Measurements from ENCODE around the gene MOGAT2.

The MOGAT2 gene

DNA sequence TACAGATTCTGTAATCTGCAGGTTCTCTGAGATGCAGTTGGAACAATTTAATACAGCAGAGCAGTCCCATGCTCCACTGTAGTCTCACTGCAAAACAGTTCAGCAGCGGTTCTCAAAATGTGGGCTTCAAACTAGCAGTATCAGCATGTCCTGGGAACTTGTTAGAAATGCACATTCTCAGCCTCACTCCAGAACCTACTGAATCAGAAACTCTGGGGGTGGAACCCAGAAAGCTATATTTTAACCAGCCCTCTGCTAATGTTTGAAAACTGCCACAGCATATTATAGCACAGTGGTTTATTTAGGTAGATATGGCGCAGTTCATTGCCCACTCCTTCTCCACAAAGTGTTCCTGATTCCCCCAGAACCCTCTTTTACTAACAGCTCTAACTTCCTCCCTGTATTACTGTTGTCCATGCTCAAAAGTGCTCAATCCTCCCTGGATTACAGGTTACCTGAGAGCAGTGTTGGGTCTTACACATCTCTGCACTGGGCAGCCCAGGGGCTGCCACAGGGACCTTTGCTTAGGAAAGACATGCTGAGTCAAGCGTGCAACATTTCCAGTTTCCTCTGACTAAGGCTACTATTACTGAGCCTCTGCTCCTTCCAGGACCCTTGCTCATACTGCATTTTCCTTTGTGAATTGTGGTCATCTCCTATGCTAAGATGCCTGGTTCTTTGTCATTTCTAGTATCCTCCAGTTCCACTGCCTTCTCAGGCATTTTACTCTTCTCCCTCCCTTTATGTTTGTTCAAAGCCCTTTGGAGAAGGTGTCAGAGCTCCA lies 43.3 kb downstream of the MOGAT2 start:
- DNase-seq (ENCODE audit: low read depth, low spot score): no peak
- Histone ChIP-seq H3K27me3 (ENCODE audit: insufficient read depth, insufficient read length) (peaks cover 2% of the 10 kb centered on the region), H3K4me1 (ENCODE audit: insufficient read depth, insufficient read length) (peaks cover 2% of the 10 kb centered on the region), H3K9ac (ENCODE audit: insufficient read length, low read depth) (no peak overlapping the region), H3K4me3 (ENCODE audit: insufficient read length, low read depth) (no peak overlapping the region), H3K36me3 (ENCODE audit: insufficient read depth, insufficient read length, low read length) (no peaks in the 10 kb centered on the region), H3K9me3 (ENCODE audit: insufficient read depth, low read length) (no peaks in the 10 kb centered on the region)
- no peak for TF ChIP-seq SUZ12 (IDR thresholded peaks at IDR 0.05; ENCODE audit: extremely low read depth, insufficient read depth, insufficient read length)
- TF ChIP-seq ZNF274 (IDR thresholded peaks at IDR 0.05; ENCODE audit: low read depth, low read length): no peak
- TF ChIP-seq YY1 (IDR thresholded peaks at IDR 0.05; ENCODE audit: insufficient read depth, insufficient read length): no peak

DNA sequence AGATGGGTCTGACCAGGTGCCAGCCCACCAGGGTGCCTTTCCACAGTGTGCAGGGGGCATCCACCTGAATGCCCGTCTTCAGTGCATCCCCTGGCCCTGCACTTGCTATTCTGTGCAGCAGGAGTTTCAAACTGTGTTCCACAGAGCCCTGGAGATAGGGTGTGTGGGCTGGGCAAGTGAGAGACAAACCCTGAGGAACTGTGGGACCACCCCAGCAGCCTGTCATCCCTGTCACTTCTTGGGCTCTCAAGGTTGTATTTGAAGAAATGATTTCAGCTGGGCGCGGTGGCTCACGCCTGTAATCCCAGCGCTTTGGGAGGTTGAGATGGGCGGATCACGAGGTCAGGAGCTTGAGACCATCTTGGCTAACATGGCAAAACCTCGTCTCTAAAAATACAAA lies 44.5 kb downstream of the MOGAT2 start:
- H3K9ac ChIP-seq (ENCODE audit: insufficient read length, low read depth): no peak overlapping the region
- peaks cover 2% of the 10 kb centered on the region for H3K27me3 ChIP-seq (ENCODE audit: insufficient read depth, insufficient read length)
- no peak for DNase-seq (ENCODE audit: low read depth, low spot score)
- no peak overlapping the region for H3K4me3 ChIP-seq (ENCODE audit: insufficient read length, low read depth)
- H3K36me3 ChIP-seq (ENCODE audit: insufficient read depth, insufficient read length, low read length): no peaks in the 10 kb centered on the region
- no peak for TF ChIP-seq ZNF274 (IDR thresholded peaks at IDR 0.05; ENCODE audit: low read depth, low read length)
- no peak for TF ChIP-seq SUZ12 (IDR thresholded peaks at IDR 0.05; ENCODE audit: extremely low read depth, insufficient read depth, insufficient read length)
- no peak for TF ChIP-seq YY1 (IDR thresholded peaks at IDR 0.05; ENCODE audit: insufficient read depth, insufficient read length)
- H3K4me1 ChIP-seq (ENCODE audit: insufficient read depth, insufficient read length): peaks cover 3% of the 10 kb centered on the region
- H3K9me3 ChIP-seq (ENCODE audit: insufficient read depth, low read length): no peaks in the 10 kb centered on the region

DNA sequence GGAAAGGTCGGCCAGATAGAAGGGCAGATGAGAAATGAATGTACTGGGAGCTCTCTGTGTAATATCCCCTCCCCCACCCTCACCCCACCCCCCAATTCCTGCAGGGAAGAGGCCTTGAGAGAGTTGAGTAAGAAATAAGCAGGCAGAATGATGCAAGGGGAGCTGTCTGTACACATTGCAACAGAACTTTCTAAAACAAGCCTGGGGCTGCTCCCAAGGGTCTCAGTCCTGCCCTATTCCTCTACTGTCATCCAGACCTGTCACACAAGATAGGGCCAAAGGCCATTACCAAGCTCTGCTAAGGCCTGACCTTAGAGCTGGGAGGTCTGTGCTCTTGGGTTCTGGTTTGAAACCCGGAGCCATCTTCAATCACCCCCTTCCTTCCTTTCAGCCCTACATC lies 45.2 kb downstream of the MOGAT2 start:
- H3K36me3 ChIP-seq (ENCODE audit: insufficient read depth, insufficient read length, low read length): no peaks in the 10 kb centered on the region
- no peak for DNase-seq (ENCODE audit: low read depth, low spot score)
- peaks cover 5% of the 10 kb centered on the region; the same call in 1 of the 2 replicates for H3K9me3 ChIP-seq (ENCODE audit: insufficient read depth, low read length)
- no peak for TF ChIP-seq ZNF274 (IDR thresholded peaks at IDR 0.05; ENCODE audit: low read depth, low read length)
- no peak for TF ChIP-seq SUZ12 (IDR thresholded peaks at IDR 0.05; ENCODE audit: extremely low read depth, insufficient read depth, insufficient read length)
- no peak for TF ChIP-seq YY1 (IDR thresholded peaks at IDR 0.05; ENCODE audit: insufficient read depth, insufficient read length)
- no peak overlapping the region for H3K4me3 ChIP-seq (ENCODE audit: insufficient read length, low read depth)
- peaks cover 5% of the 10 kb centered on the region for H3K4me1 ChIP-seq (ENCODE audit: insufficient read depth, insufficient read length)
- no peak overlapping the region for H3K9ac ChIP-seq (ENCODE audit: insufficient read length, low read depth)
- peaks cover 7% of the 10 kb centered on the region for H3K27me3 ChIP-seq (ENCODE audit: insufficient read depth, insufficient read length)

DNA sequence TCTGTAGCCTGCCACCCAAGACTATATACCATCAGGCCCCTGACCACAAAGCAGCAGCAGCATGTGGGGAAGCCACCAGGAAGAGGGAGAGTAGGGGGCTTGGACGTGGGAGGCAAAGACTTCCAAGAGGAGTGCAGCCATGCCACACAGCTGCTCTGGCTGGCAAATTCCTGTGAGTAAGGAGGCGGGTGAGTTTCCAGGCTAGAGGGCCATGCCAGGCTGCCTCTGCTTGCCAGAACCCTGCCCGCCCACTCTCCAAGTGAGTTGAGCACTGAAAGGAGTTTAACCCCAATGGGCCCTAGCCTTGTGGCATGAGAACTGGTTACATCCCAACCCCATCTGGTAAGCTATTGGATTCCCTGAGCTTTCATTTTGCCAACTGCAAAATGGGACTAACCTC lies 46.2 kb downstream of the MOGAT2 start:
- Histone ChIP-seq H3K36me3 (ENCODE audit: insufficient read depth, insufficient read length, low read length) (no peaks in the 10 kb centered on the region), H3K9me3 (ENCODE audit: insufficient read depth, low read length) (peaks cover 8% of the 10 kb centered on the region; the same call in 1 of the 2 replicates), H3K9ac (ENCODE audit: insufficient read length, low read depth) (no peak overlapping the region), H3K4me3 (ENCODE audit: insufficient read length, low read depth) (no peak overlapping the region), H3K27me3 (ENCODE audit: insufficient read depth, insufficient read length) (peaks cover 12% of the 10 kb centered on the region), H3K4me1 (ENCODE audit: insufficient read depth, insufficient read length) (peaks cover 6% of the 10 kb centered on the region)
- no peak for DNase-seq (ENCODE audit: low read depth, low spot score)
- TF ChIP-seq ZNF274 (IDR thresholded peaks at IDR 0.05; ENCODE audit: low read depth, low read length) (no peak), YY1 (IDR thresholded peaks at IDR 0.05; ENCODE audit: insufficient read depth, insufficient read length) (no peak), SUZ12 (IDR thresholded peaks at IDR 0.05; ENCODE audit: extremely low read depth, insufficient read depth, insufficient read length) (no peak)

DNA sequence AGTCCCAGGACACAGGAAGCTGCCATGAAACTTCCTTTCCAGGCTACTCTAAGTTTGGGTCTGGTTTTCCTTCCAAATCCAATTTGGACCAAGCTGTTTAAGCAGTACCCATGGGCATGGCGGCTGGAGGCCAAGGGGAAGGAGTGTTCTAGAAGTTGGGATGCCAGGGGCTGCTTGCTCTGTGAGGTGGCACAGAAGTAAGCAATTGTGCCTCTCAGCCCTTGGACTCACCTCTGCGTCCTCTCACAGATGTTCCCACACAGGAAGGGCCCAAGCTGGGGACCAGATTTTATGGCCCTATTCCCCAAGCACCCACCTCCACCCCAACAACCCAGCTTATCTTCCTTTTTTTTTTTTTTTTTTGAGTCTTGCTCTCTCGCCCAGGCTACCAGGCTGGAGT lies 47.5 kb downstream of the MOGAT2 start:
- TF ChIP-seq YY1 (IDR thresholded peaks at IDR 0.05; ENCODE audit: insufficient read depth, insufficient read length) (no peak), SUZ12 (IDR thresholded peaks at IDR 0.05; ENCODE audit: extremely low read depth, insufficient read depth, insufficient read length) (no peak), ZNF274 (IDR thresholded peaks at IDR 0.05; ENCODE audit: low read depth, low read length) (no peak)
- Histone ChIP-seq H3K9me3 (ENCODE audit: insufficient read depth, low read length) (peaks cover 8% of the 10 kb centered on the region; the same call in 1 of the 2 replicates), H3K27me3 (ENCODE audit: insufficient read depth, insufficient read length) (peaks cover 25% of the 10 kb centered on the region), H3K4me3 (ENCODE audit: insufficient read length, low read depth) (no peak overlapping the region), H3K9ac (ENCODE audit: insufficient read length, low read depth) (no peak overlapping the region), H3K4me1 (ENCODE audit: insufficient read depth, insufficient read length) (peaks cover 6% of the 10 kb centered on the region), H3K36me3 (ENCODE audit: insufficient read depth, insufficient read length, low read length) (no peaks in the 10 kb centered on the region)
- DNase-seq (ENCODE audit: low read depth, low spot score): no peak

DNA sequence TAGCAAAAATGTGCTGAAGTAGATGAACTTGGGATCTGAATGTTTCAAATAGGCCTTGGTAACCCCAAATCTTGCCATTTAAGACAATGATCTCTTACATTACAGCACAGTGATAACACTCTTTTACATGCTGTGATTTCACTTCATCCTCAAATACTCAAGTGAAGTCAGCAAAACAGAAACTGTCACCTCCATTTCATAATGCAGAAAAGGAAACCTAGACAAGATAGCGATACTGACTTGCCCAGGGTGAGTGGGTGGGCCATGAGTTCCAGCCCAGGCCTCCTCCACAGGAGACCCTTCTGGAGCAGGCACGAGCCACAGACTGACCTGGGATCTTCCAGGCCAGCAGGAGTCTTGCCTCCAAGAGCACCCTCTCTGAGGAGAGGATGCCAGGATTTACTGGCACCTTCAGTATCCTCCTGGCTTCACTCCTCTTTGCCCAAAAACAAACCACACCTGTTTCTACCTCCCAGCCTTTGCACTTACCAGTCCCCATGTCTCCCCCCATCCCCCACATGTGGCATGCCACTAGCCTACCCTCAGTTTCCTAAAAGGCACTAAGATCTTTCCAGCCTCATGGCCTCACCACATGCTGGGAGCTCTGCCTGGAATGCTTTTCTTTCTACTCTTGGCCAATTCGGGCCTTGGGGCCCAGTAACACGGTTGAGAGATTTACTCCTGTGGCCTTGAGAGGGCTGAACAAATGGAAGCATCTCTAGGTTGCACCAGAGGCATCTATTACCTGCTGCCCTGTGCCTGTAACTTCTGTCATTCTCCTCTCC lies 49.0 kb downstream of the MOGAT2 start:
- Histone ChIP-seq H3K9me3 (ENCODE audit: insufficient read depth, low read length) (peaks cover 8% of the 10 kb centered on the region; the same call in 1 of the 2 replicates), H3K4me1 (ENCODE audit: insufficient read depth, insufficient read length) (peaks cover 4% of the 10 kb centered on the region), H3K4me3 (ENCODE audit: insufficient read length, low read depth) (no peak overlapping the region), H3K9ac (ENCODE audit: insufficient read length, low read depth) (no peak overlapping the region), H3K27me3 (ENCODE audit: insufficient read depth, insufficient read length) (peaks cover 39% of the 10 kb centered on the region), H3K36me3 (ENCODE audit: insufficient read depth, insufficient read length, low read length) (no peaks in the 10 kb centered on the region)
- DNase-seq (ENCODE audit: low read depth, low spot score): no peak
- TF ChIP-seq ZNF274 (IDR thresholded peaks at IDR 0.05; ENCODE audit: low read depth, low read length): no peak
- TF ChIP-seq SUZ12 (IDR thresholded peaks at IDR 0.05; ENCODE audit: extremely low read depth, insufficient read depth, insufficient read length): no peak
- TF ChIP-seq YY1 (IDR thresholded peaks at IDR 0.05; ENCODE audit: insufficient read depth, insufficient read length): no peak

DNA sequence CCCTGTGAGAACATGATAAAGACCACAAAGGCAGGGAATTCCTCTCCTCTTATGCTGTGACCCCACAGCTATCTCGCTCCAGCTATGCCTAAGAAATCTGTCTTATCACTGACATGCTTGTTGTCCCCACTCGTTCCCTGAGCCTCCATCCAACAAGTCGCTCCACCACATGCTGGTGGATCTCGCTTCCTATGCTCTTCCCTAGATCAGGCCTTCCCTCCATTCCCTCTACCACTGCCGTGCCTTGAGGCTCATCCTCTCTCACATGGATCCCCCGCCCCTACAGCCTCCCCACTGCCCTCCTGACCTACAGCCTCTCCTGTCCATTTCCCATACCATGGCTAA lies 49.6 kb downstream of the MOGAT2 start:
- peaks cover 4% of the 10 kb centered on the region for H3K4me1 ChIP-seq (ENCODE audit: insufficient read depth, insufficient read length)
- no peak overlapping the region for H3K4me3 ChIP-seq (ENCODE audit: insufficient read length, low read depth)
- peaks cover 8% of the 10 kb centered on the region; the same call in 1 of the 2 replicates for H3K9me3 ChIP-seq (ENCODE audit: insufficient read depth, low read length)
- H3K36me3 ChIP-seq (ENCODE audit: insufficient read depth, insufficient read length, low read length): no peaks in the 10 kb centered on the region
- TF ChIP-seq ZNF274 (IDR thresholded peaks at IDR 0.05; ENCODE audit: low read depth, low read length): no peak
- TF ChIP-seq YY1 (IDR thresholded peaks at IDR 0.05; ENCODE audit: insufficient read depth, insufficient read length): no peak
- TF ChIP-seq SUZ12 (IDR thresholded peaks at IDR 0.05; ENCODE audit: extremely low read depth, insufficient read depth, insufficient read length): no peak
- DNase-seq (ENCODE audit: low read depth, low spot score): no peak
- H3K27me3 ChIP-seq (ENCODE audit: insufficient read depth, insufficient read length): peaks cover 39% of the 10 kb centered on the region
- no peak overlapping the region for H3K9ac ChIP-seq (ENCODE audit: insufficient read length, low read depth)
